ENCODE results near the gene KCNQ2. TPM values are rescaled to one million over a fixed set of nuclear protein-coding genes. Genes with fewer than 3 reads are reported as not detected.

KCNQ2 gene
- total RNA-seq, 2 donors from 2014 or later: not detected

- no peaks in the 10 kb centered on the region for H3K4me1 ChIP-seq
- H3K27me3 ChIP-seq: no peaks in the 10 kb centered on the region
- no peaks in the 10 kb centered on the region for H3K9me3 ChIP-seq
- no peak overlapping the region for H3K4me3 ChIP-seq
- no peak for TF ChIP-seq CTCF (IDR thresholded peaks at IDR 0.05)
- DNase-seq (ENCODE audit: low spot score): no peak
- H3K27ac ChIP-seq: no peak overlapping the region
- no peaks in the 10 kb centered on the region for H3K36me3 ChIP-seq
These were observed 54.7 kb downstream of the KCNQ2 start for GRCh38 chr20:63417738-63418120.

GRCh38 chr20:63417097-63417737 lies 55.2 kb downstream of the KCNQ2 start:
- no peak for TF ChIP-seq CTCF (IDR thresholded peaks at IDR 0.05)
- H3K36me3 ChIP-seq: no peaks in the 10 kb centered on the region
- DNase-seq (ENCODE audit: low spot score): no peak
- H3K9me3 ChIP-seq: no peaks in the 10 kb centered on the region
- no peak overlapping the region for H3K4me3 ChIP-seq
- no peak overlapping the region for H3K27ac ChIP-seq
- H3K4me1 ChIP-seq: no peaks in the 10 kb centered on the region
- H3K27me3 ChIP-seq: no peaks in the 10 kb centered on the region

GRCh38 chr20:63416631-63417030 lies 55.8 kb downstream of the KCNQ2 start:
- Histone ChIP-seq H3K27me3 (no peaks in the 10 kb centered on the region), H3K9me3 (no peaks in the 10 kb centered on the region)
- no peak for TF ChIP-seq CTCF (IDR thresholded peaks at IDR 0.05)

GRCh38 chr20:63415647-63416391 lies 56.6 kb downstream of the KCNQ2 start:
- H3K36me3 ChIP-seq: no peaks in the 10 kb centered on the region
- H3K4me1 ChIP-seq: no peaks in the 10 kb centered on the region
- no peak for TF ChIP-seq CTCF (IDR thresholded peaks at IDR 0.05)
- no peak overlapping the region for H3K4me3 ChIP-seq
- H3K27me3 ChIP-seq: no peaks in the 10 kb centered on the region
- H3K9me3 ChIP-seq: no peaks in the 10 kb centered on the region
- DNase-seq (ENCODE audit: low spot score): no peak
- H3K27ac ChIP-seq: no peak overlapping the region

More at GRCh38 chr20:63416631-63417030, 55.8 kb downstream of the KCNQ2 start:
- no peaks in the 10 kb centered on the region for H3K4me1 ChIP-seq
- no peak overlapping the region for H3K4me3 ChIP-seq
- DNase-seq (ENCODE audit: low spot score): no peak
- no peaks in the 10 kb centered on the region for H3K36me3 ChIP-seq
- no peak overlapping the region for H3K27ac ChIP-seq

- no peaks in the 10 kb centered on the region for H3K36me3 ChIP-seq
- no peak overlapping the region for H3K27ac ChIP-seq
- H3K9me3 ChIP-seq: no peaks in the 10 kb centered on the region
- DNase-seq (ENCODE audit: low spot score): no peak
- no peaks in the 10 kb centered on the region for H3K4me1 ChIP-seq
- no peak overlapping the region for H3K4me3 ChIP-seq
- no peak for TF ChIP-seq CTCF (IDR thresholded peaks at IDR 0.05)
- H3K27me3 ChIP-seq: no peaks in the 10 kb centered on the region
These were observed 57.6 kb downstream of the KCNQ2 start for GRCh38 chr20:63414720-63415430.

All from right atrium auricular region (tissue), 2 donors.